Erythroblast (primary cell): ENCODE data around the gene TFAP2A.

ENCODE experiments used
- GATA1 ChIP-seq: IDR thresholded peaks from 2 replicates; pipeline ENCODE4 v1.6.1; 2011; ENCODE audit warnings: low read depth, mild to moderate bottlenecking, control low read depth, low read length, moderate library complexity
- POLR2A ChIP-seq: IDR thresholded peaks from 2 replicates; pipeline ENCODE4 v1.6.1; 2011; ENCODE audit warnings: mild to moderate bottlenecking, low read length

GRCh38 chr6:10405513-10405900 is 9.4 kb downstream of the TFAP2A start:
- TF ChIP-seq POLR2A (no peak), GATA1 (no peak)
